22Rv1 (cell line): ENCODE results near the gene PDCD7.
"Not testable (repeated sequence)": the region's sequence is repeated elsewhere in the genome, so short reads cannot be mapped to it uniquely, and the experiment has no call there.

ENCODE experiments used
- H3K27ac ChIP-seq: fragments of 450-650 bp; 2 replicates; pipeline ENCODE4 v1.5.1; 2017
- ZFX ChIP-seq: fragments of 450-650 bp; IDR thresholded peaks from 2 replicates; pipeline ENCODE4 v1.6.1; 2017; ENCODE audit warnings: antibody characterized with exemption, borderline replicate concordance
- TF ChIP-seq, protein P1 (sequence below): fragments of 450-650 bp; IDR thresholded peaks from 2 replicates; pipeline ENCODE4 v1.5.1; 2017; ENCODE audit warnings: mild to moderate bottlenecking

Gene PDCD7, protein sequence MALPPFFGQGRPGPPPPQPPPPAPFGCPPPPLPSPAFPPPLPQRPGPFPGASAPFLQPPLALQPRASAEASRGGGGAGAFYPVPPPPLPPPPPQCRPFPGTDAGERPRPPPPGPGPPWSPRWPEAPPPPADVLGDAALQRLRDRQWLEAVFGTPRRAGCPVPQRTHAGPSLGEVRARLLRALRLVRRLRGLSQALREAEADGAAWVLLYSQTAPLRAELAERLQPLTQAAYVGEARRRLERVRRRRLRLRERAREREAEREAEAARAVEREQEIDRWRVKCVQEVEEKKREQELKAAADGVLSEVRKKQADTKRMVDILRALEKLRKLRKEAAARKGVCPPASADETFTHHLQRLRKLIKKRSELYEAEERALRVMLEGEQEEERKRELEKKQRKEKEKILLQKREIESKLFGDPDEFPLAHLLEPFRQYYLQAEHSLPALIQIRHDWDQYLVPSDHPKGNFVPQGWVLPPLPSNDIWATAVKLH

DNA sequence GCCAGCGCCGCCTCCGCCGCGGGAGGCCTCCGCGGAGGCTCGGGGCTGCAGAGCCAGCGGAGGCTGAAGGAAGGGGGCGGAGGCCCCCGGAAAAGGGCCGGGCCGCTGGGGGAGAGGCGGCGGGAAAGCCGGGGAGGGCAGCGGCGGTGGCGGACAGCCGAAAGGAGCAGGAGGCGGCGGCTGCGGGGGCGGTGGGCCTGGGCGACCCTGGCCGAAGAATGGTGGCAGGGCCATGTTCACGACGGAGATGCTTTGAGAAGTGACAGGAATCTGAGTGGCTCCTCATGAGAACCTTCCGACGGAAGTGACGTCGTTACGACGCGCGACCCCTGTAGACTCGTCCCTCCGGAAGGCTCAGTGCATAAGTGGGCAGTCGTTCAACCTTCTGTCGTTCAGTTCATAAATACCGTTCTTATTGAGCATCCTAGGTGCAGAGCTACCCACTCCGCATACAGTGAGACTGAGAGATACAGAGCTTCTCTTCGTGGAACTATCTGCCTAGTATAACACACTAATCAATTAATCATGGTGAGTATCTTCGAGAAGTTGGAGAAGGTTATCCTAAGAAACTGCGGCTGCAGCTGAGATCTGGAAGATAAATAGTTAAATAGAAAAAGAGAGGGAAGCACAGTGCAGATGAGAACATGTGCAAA lies at the start of gene PDCD7:
Gene PDCD7, minus strand, starts transcription at position 261 of the 653 bp plus-strand sequence. Its CDS starts 27 bp downstream, at position 234.
- TF ChIP-seq ZFX = peak; percentile 26; the same call in 1 of the 2 replicates
- TF ChIP-seq, protein P1, sequence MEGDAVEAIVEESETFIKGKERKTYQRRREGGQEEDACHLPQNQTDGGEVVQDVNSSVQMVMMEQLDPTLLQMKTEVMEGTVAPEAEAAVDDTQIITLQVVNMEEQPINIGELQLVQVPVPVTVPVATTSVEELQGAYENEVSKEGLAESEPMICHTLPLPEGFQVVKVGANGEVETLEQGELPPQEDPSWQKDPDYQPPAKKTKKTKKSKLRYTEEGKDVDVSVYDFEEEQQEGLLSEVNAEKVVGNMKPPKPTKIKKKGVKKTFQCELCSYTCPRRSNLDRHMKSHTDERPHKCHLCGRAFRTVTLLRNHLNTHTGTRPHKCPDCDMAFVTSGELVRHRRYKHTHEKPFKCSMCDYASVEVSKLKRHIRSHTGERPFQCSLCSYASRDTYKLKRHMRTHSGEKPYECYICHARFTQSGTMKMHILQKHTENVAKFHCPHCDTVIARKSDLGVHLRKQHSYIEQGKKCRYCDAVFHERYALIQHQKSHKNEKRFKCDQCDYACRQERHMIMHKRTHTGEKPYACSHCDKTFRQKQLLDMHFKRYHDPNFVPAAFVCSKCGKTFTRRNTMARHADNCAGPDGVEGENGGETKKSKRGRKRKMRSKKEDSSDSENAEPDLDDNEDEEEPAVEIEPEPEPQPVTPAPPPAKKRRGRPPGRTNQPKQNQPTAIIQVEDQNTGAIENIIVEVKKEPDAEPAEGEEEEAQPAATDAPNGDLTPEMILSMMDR = no peak
- H3K27ac ChIP-seq = peak within 1 kb of the TSS; percentile 87

DNA sequence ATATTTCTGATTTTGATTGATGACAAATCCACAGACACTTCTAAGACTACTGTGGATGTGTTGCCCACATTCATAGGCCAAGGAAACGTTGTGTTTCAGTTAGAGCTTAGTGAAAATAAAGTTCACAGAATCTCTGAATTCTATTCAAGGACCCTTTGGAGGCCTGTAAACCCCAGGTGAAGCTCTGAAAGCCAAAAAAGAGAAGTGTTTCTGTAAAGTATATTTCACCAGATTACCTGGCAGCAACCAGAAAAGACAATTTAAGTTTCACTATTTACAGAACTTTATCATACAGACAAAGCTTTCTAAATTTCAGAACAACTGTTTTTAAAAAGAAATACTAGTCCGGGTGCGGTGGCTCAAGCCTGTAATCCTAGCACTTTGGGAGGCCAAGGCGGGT lies 48.9 kb upstream of the PDCD7 start:
- no peak overlapping the region for H3K27ac ChIP-seq
- TF ChIP-seq ZFX = no peak
- TF ChIP-seq, protein P1 = no peak

DNA sequence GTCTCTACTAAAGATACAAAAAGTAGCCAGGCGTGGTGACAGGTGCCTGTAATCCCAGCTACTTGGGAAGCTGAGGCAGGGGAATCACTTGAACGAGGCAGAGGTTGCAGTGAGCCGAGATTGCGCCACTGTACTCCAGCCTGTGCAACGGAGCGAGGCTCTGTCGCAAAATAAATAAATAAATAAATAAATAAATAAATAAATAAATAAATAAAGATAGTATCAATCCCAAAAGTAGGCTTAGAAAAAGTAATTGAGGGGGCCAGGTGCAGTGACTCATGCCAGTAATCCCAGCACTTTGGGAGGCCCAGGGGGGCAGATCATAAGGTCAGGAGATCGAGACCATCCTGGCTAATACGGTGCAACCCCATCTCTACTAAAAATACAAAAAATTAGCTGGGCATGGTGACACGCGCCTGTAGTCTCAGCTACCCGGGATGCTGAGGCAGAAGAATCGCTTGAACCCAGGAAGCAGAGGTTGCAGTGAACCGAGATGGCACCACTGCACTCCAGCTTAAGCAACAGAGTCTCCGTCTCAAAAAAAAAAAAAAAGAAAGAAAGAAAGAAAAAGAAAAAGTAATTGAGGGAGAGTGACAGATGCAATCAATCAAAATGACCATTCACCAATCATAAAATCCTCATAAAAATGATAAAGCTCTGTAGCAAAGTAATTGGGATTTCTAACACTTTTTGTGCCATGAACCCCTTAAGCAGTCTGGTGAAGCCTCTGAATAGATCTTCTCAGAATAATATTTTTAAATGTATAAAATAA lies 48.2 kb upstream of the PDCD7 start:
- not testable (repeated sequence) for H3K27ac ChIP-seq

DNA sequence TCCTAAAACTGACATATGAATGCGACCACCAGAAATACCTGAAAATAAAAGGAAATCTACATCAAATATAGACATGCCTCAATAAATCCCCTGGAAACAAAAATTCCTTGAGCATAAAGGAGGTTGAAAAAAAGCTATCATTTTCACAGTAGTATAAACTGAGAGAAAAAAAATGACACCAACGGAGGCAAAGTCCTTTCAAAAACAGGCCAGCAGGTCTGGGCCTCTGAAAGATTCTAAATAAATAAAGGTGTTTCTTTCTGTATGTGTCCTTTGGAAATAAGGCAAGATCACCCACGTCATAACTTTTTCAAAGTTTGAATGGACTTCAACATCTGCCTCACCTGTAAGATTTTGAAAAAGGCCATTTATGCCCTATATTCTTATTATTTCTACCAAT lies 46.6 kb upstream of the PDCD7 start:
- TF ChIP-seq, protein P1 = no peak
- TF ChIP-seq ZFX = no peak
- H3K27ac ChIP-seq = no peak overlapping the region

DNA sequence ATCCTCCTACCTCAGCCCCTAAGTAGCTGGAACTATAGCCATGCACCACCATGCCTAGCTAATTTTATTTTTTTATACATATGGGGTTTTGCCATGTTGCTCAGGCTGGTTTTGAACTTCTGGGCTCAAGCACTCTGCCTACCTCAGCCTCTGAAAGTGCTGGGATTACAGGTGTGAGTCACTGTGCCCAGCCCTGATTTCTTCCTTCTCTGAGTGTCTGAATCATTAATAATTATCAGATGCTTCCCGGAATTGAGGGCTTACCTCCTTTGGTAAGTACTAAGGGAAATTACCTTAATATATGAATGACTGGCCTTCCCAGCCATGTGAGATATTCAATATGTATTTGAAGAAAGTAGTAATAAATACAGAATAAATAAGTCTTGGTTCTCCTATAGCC lies 44.3 kb upstream of the PDCD7 start:
- H3K27ac ChIP-seq = no peak overlapping the region
- TF ChIP-seq, protein P1 = no peak
- no peak for TF ChIP-seq ZFX

DNA sequence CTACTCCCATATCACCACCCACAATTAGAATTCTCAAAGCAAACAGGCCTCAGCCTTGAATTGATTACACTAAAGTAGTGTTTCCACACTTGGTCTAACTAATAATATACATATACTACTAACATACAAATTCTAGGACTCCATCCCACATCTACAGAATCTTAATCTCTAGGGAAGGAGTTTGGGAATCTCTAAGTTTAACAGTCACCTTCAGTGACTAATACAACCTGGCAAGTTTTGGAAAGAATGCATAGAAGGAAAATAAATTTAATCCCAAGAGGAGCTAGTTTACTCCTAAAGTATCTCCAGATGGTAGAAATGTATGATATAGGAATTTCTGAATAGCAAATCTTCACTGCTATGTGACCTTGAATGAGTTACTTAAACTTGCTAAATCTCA lies 42.4 kb upstream of the PDCD7 start:
- no peak for TF ChIP-seq ZFX
- TF ChIP-seq, protein P1 = no peak
- no peak overlapping the region for H3K27ac ChIP-seq

DNA sequence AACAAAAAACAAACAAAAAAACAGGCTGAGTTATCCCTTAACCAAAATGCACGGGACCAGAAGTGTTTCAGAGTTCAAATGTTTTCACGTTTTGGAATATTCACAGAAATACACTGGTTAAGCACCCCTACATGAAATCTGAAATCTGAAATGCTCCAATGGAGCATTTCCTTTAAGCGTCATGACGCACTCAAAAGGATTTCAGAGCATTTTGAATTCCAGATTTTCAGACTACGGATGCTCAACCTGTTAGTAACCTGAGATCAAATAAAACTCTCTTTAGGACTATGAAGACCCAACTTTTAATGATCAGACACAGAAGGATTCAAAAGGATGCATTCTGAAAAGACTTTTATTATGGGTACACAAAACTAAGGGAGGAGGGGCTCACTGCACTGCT lies 41.9 kb upstream of the PDCD7 start:
- no peak for TF ChIP-seq ZFX
- TF ChIP-seq, protein P1 = no peak
- H3K27ac ChIP-seq = no peak overlapping the region
